Erythroblast (primary cell): ENCODE data around the gene ZBTB37.
"Not testable (repeated sequence)": the region's sequence is repeated elsewhere in the genome, so short reads cannot be mapped to it uniquely, and the experiment has no call there.

Source experiments
- DNase-seq, 2 experiments: peaks; one replicate each; lab custom pipeline; 2025; lab: John Stamatoyannopoulos, UW
- GATA1 ChIP-seq: IDR thresholded peaks from 2 replicates; pipeline ENCODE4 v1.6.1; 2011; ENCODE audit warnings: low read depth, mild to moderate bottlenecking, control low read depth, low read length, moderate library complexity
- POLR2A ChIP-seq: IDR thresholded peaks from 2 replicates; pipeline ENCODE4 v1.6.1; 2011; ENCODE audit warnings: mild to moderate bottlenecking, low read length

Gene ZBTB37

GRCh38 chr1:173903827-173904531, 35.8 kb downstream of the ZBTB37 start:
- no peak for TF ChIP-seq POLR2A
- no peak for TF ChIP-seq GATA1
- DNase-seq, result no peak

- TF ChIP-seq GATA1 (no peak), POLR2A (no peak)
- no peak for DNase-seq
These were observed 44.9 kb downstream of the ZBTB37 start for GRCh38 chr1:173913111-173913510.

GRCh38 chr1:173914366-173914871, 46.2 kb downstream of the ZBTB37 start:
- peak; percentile 51 to 70 for DNase-seq
- TF ChIP-seq GATA1, result no peak
- no peak for TF ChIP-seq POLR2A

GRCh38 chr1:173915596-173915995, 47.4 kb downstream of the ZBTB37 start:
- TF ChIP-seq GATA1, result no peak
- no peak for TF ChIP-seq POLR2A
- no peak for DNase-seq

GRCh38 chr1:173916667-173917066, 48.5 kb downstream of the ZBTB37 start:
- TF ChIP-seq POLR2A, result no peak
- no peak for TF ChIP-seq GATA1
- no peak for DNase-seq

GRCh38 chr1:173917149-173917548, 49.0 kb downstream of the ZBTB37 start, which contains the start of gene SERPINC1:
TSS of gene SERPINC1 (minus strand) at chr1:173917327. CDS start at chr1:173917259, 68 bp downstream.
- no peak for DNase-seq
- TF ChIP-seq GATA1 (no peak), POLR2A (no peak)

GRCh38 chr1:173917635-173918493, 49.7 kb downstream of the ZBTB37 start:
- DNase-seq, result no peak
- TF ChIP-seq POLR2A, result no peak
- TF ChIP-seq GATA1, result no peak

GRCh38 chr1:173920861-173921260, 52.7 kb downstream of the ZBTB37 start:
- TF ChIP-seq GATA1, result no peak
- no peak for TF ChIP-seq POLR2A
- no peak for DNase-seq

GRCh38 chr1:173925306-173926242, 57.4 kb downstream of the ZBTB37 start:
- no peak for DNase-seq
- TF ChIP-seq POLR2A (no peak), GATA1 (no peak)

GRCh38 chr1:173930541-173930940, 62.4 kb downstream of the ZBTB37 start:
- DNase-seq, result not testable (repeated sequence)

GRCh38 chr1:173934440-173934839, 66.3 kb downstream of the ZBTB37 start:
- no peak for TF ChIP-seq GATA1

GRCh38 chr1:173937062-173937461, 68.9 kb downstream of the ZBTB37 start:
- DNase-seq, result no peak
- no peak for TF ChIP-seq GATA1
- TF ChIP-seq POLR2A, result no peak

More at GRCh38 chr1:173934440-173934839, 66.3 kb downstream of the ZBTB37 start:
- no peak for DNase-seq

GRCh38 chr1:173946380-173946921, 78.3 kb downstream of the ZBTB37 start:
- no peak for TF ChIP-seq GATA1
- no peak for TF ChIP-seq POLR2A
- no peak for DNase-seq
